HepG2 (cell line): ENCODE results near the gene CRADD.

ENCODE experiments used
- EZH2 ChIP-seq: conservative IDR thresholded peaks from 2 replicates; pipeline ENCODE4 v1.6.1; 2012; ENCODE audit warnings: mild to moderate bottlenecking, low read depth, low read length, moderate library complexity
- FOXM1 ChIP-seq: sonication (generic); formaldehyde crosslinking; IDR thresholded peaks from 2 replicates; pipeline ENCODE4 v1.5.0; 2020; ENCODE audit warnings: missing genetic modification reagents
- HNRNPL ChIP-seq: fragments of 200-400 bp; formaldehyde crosslinking; IDR thresholded peaks from 2 replicates; pipeline ENCODE4 v1.6.1; 2017; ENCODE audit warnings: mild to moderate bottlenecking, low read depth, low read length
- HOXA7 ChIP-seq: sonication (generic); formaldehyde crosslinking; IDR thresholded peaks from 2 replicates; pipeline ENCODE4 v1.8.1; 2022; ENCODE audit warnings: mild to moderate bottlenecking, missing genetic modification reagents, moderate library complexity
- KDM5A ChIP-seq: fragments of 200-600 bp; sonication (generic); IDR thresholded peaks from 2 replicates; pipeline ENCODE4 v1.7.0; 2018; ENCODE audit warnings: antibody characterized with exemption, mild to moderate bottlenecking, low read length, borderline replicate concordance
- ZNF549 ChIP-seq: sonication (generic); formaldehyde crosslinking; IDR thresholded peaks from 2 replicates; pipeline ENCODE4 v1.5.0; 2020; ENCODE audit warnings: missing genetic modification reagents
- ZSCAN9 ChIP-seq: IDR thresholded peaks from 2 replicates; pipeline ENCODE4 v1.6.1; 2016; ENCODE audit warnings: borderline replicate concordance

DNA sequence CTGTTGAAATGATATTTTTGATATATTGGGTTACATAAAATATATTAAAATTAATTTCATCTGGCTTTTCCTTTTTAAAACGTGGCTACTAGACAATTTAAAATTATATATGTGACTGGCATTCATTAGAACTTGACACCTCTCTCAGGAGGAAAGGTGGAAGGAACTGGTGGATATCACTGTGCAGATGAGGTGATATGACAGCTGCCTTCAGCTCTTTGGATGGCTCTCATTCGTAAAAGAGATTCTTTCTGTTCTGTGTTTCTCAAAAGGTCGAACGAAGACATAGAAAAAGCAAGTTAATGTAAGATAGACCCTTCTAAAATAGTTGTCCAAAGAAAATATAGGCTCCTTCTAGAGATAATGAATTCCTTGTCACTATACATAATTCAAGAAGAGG lies 36.6 kb downstream of the CRADD start:
- TF ChIP-seq ZNF549: no peak
- no peak for TF ChIP-seq KDM5A
- TF ChIP-seq FOXM1 (CRISPR knock-in tag): no peak
- no peak for TF ChIP-seq HNRNPL
- no peak for TF ChIP-seq EZH2
- no peak for TF ChIP-seq ZSCAN9 (CRISPR knock-in tag)
- no peak for TF ChIP-seq HOXA7 (CRISPR knock-in tag)
